DND-41 (cell line): ENCODE measurements around the gene MEGF11.

Experiments used
- CTCF ChIP-seq: IDR thresholded peaks from 2 replicates; pipeline ENCODE4 v1.5.1; 2012; ENCODE audit warnings: borderline replicate concordance, low read length, moderate library complexity, mild to moderate bottlenecking; ENCODE audit not compliant: poor library complexity, severe bottlenecking; ENCODE audit errors: extremely low read depth
- EZH2 ChIP-seq: IDR thresholded peaks from 3 replicates; pipeline ENCODE4 v1.6.1; 2012; ENCODE audit warnings: borderline replicate concordance, low read depth, mild to moderate bottlenecking, moderate library complexity, low read length, inconsistent platforms; ENCODE audit not compliant: severe bottlenecking

GRCh38 chr15:66019368-66019767, 234.2 kb downstream of the MEGF11 start:
- TF ChIP-seq CTCF (no peak), EZH2 (no peak)
